Testis (tissue), 3 donors: Measurements from ENCODE around the gene MAP4K2. TPM values are rescaled to one million over a fixed set of nuclear protein-coding genes. Genes with fewer than 3 reads are reported as not detected.

Source experiments
- DNase-seq: peaks from one replicate; pipeline ENCODE4 v3.0.0-alpha.2; 2019
- H3K27ac ChIP-seq, 2 donors: fragments of 200-600 bp; sonication (generic); one replicate each; pipeline ENCODE4 v1.5.1; 2019
- H3K27me3 ChIP-seq: fragments of 200-600 bp; sonication (generic); one replicate; pipeline ENCODE4 v1.5.1; 2019
- H3K36me3 ChIP-seq: fragments of 200-600 bp; sonication (generic); one replicate; pipeline ENCODE4 v1.5.1; 2017; ENCODE audit warnings: low read depth; ENCODE audit errors: missing control alignments
- H3K4me1 ChIP-seq: fragments of 200-600 bp; sonication (generic); one replicate; pipeline ENCODE4 v1.5.1; 2019
- H3K4me3 ChIP-seq, 2 donors: fragments of 200-600 bp; sonication (generic); one replicate each; pipeline ENCODE4 v1.5.1; 2017 to 2019
- H3K9me3 ChIP-seq: fragments of 200-600 bp; sonication (generic); one replicate; pipeline ENCODE4 v1.5.1; 2017
- POLR2A ChIP-seq: fragments of 450-650 bp; IDR thresholded peaks from one replicate; pipeline ENCODE4 v1.6.1; 2017; ENCODE audit warnings: antibody characterized with exemption, mild to moderate bottlenecking, moderate library complexity
- WGBS, 2 donors: methylation state at CpG; one replicate each; pipeline ENCODE4 v1.1.5; 2018; 5-methylcytosine and 5-hydroxymethylcytosine counted together
- intact Hi-C: fragments of 100-400 bp; cut with DNase I; formaldehyde crosslinking; loops from one replicate; pipeline ENCODE4 v1.15.1; 2023; ENCODE audit warnings: low total_unique reads
- polyA plus RNA-seq: library from polyadenylated mRNA; stranded (reverse); fragments of 350-450 nt; fragmentation: Illumina TruSeq; extraction: RNeasy Lipid Tissue Mini Kit (QIAGEN cat#74804); gene quantifications from one replicate; pipeline ENCODE4 v1.2.3, GENCODE V29; 2014; ENCODE audit warnings: low read depth, low replicate concordance; ENCODE audit not compliant: insufficient read depth
- total RNA-seq, 2 donors: library from RNA; depleted of rRNA; stranded (reverse); fragments of >200 nt; gene quantifications; one replicate each; pipeline ENCODE4 v1.2.3, GENCODE V29; 2016
- TF ChIP-seq, protein P1 (sequence below), 3 experiments: fragments of 450-650 bp in 2 of 3; fragments of 200-600 bp in 1 of 3; sonication (generic) in 1 of 3; IDR thresholded peaks; one replicate each; pipeline ENCODE4 v1.5.1; 2016 to 2019; ENCODE audit warnings: antibody characterized with exemption in 3 of 3, mild to moderate bottlenecking in 2 of 3, moderate library complexity in 1 of 3

Gene MAP4K2
- total and polyA plus RNA-seq, 3 donors from 2014 or later, result 14.9 to 29.8 (median 27.7) TPM

DNA sequence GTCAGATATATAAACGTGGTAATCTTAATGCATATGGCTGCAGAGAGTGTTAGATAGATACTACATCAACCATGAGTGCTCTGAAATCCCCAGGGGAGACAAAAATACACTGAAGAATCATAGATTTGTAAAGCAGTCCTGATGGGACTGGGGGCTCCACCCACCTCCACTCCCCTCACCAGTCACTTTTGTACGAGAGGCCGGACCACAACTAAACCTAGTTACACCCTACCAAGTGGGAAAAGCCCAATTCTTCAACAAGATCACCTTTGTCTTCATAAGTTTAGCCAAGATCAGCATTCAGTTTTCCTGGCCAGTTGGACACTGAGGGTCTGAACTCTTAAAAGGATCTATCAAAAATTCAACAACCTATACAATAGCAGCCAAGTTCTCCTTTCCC, 26.1 kb downstream of the MAP4K2 start:
- H3K27ac ChIP-seq, result peak overlapping the region; percentile 47 to 100
- intact Hi-C loops, result no loop called here
- DNase-seq, result no peak
- TF ChIP-seq POLR2A, result no peak
- TF ChIP-seq, protein P1, sequence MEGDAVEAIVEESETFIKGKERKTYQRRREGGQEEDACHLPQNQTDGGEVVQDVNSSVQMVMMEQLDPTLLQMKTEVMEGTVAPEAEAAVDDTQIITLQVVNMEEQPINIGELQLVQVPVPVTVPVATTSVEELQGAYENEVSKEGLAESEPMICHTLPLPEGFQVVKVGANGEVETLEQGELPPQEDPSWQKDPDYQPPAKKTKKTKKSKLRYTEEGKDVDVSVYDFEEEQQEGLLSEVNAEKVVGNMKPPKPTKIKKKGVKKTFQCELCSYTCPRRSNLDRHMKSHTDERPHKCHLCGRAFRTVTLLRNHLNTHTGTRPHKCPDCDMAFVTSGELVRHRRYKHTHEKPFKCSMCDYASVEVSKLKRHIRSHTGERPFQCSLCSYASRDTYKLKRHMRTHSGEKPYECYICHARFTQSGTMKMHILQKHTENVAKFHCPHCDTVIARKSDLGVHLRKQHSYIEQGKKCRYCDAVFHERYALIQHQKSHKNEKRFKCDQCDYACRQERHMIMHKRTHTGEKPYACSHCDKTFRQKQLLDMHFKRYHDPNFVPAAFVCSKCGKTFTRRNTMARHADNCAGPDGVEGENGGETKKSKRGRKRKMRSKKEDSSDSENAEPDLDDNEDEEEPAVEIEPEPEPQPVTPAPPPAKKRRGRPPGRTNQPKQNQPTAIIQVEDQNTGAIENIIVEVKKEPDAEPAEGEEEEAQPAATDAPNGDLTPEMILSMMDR (IDR thresholded peaks at IDR 0.05), result no peak
- H3K36me3 ChIP-seq, result no peaks in the 10 kb centered on the region
- H3K4me3 ChIP-seq, result peak overlapping the region; percentile 75 to 99
- 6 to 7% methylated on average over 3 of the region's 3 CpGs for WGBS, 2 donors
- H3K4me1 ChIP-seq, result peaks cover 49% of the 10 kb centered on the region
- no peaks in the 10 kb centered on the region for H3K27me3 ChIP-seq
- H3K9me3 ChIP-seq, result no peaks in the 10 kb centered on the region

DNA sequence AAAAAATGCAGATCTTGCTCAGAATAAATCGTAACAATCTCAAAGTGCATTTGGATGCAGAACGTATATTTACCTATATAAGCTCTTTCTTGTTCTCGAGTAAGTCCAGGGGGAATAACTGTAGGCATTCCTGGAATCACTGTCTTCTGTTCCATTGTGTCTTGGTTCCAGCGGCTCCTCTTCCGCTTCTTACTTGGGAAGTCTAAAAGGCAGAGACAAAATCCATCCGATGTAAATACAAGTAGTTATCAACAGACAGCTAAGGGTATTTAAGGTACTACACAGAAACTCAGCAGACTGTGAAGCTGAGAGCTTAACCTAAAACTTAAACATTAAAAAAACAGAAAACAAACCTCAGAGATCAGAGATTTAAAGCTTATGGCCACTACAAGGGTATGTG, 26.6 kb downstream of the MAP4K2 start:
- Histone ChIP-seq H3K9me3 (no peaks in the 10 kb centered on the region), H3K4me3 (peak overlapping the region in 1 of 2 donors; percentile 75), H3K27me3 (no peaks in the 10 kb centered on the region), H3K4me1 (peaks cover 49% of the 10 kb centered on the region), H3K36me3 (no peaks in the 10 kb centered on the region), H3K27ac (no peak overlapping the region)
- intact Hi-C loops, result no loop called here
- no peak for TF ChIP-seq POLR2A
- TF ChIP-seq, protein P1 (IDR thresholded peaks at IDR 0.05), result no peak
- WGBS, 2 donors, result 37 to 40% methylated on average over 6 of the region's 6 CpGs
- no peak for DNase-seq

DNA sequence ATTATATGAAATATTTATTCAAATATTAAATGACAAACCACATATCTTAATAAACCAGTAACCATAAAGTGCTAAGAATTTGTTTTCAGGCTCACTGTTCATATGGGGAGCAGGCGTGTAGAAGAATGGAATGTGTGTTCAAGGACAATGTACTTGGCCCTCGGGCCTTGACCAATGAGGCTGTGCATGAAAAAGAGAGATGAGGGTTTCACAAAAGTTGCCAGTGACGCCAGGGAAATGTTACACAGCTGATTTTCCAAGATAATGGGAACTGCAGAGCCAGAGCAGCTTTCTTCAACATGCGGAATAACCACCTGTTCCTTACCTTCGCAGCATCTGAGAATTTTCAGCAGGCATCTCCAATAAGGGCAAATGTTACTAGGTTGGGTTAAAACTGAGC, 28.9 kb downstream of the MAP4K2 start:
- no peaks in the 10 kb centered on the region for H3K27me3 ChIP-seq
- TF ChIP-seq POLR2A, result no peak
- TF ChIP-seq, protein P1 (IDR thresholded peaks at IDR 0.05), result no peak
- no peak overlapping the region for H3K4me3 ChIP-seq
- no peaks in the 10 kb centered on the region for H3K36me3 ChIP-seq
- DNase-seq, result peak; percentile 72
- no peak overlapping the region for H3K27ac ChIP-seq
- 36 to 63% methylated on average over 5 of the region's 5 CpGs for WGBS, 2 donors
- intact Hi-C loops, result no loop called here
- no peaks in the 10 kb centered on the region for H3K9me3 ChIP-seq
- H3K4me1 ChIP-seq, result peaks cover 44% of the 10 kb centered on the region

DNA sequence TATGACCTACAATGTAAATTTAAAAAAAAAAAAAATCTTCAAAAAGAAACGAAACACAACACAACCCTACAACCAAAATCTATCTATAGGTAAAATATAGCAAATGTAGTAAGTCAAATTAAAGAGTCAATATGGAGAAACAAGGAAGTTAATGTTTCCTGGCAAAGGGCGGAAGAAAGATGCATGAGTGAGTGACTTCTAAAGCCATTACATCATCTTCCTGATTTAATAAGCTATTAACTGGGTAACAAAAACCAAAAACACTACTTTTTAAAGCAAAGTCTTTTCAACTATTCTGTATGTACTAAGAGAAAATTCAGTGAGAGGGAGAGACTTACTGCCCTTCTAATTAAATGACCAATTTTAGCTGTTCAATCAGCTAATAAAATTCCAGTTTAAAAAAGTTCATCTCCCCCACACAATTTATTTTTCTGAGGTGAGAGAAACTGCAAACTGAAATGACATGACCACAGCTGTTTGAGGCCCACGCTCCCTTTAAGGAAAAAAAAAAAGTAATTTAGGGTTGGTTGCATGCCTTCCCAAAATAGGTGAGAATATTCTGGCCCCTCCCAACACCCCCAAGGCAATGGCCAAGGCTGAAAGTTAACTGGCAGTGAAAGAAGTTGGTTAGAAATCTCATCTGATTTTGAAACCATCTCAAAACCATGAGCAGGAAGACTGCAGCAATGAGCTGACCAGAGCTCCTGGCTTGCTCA, 30.6 kb downstream of the MAP4K2 start:
- Histone ChIP-seq H3K4me3 (no peak overlapping the region), H3K4me1 (peaks cover 46% of the 10 kb centered on the region), H3K27ac (peak overlapping the region in 1 of 2 donors; percentile 46), H3K36me3 (no peaks in the 10 kb centered on the region), H3K27me3 (no peaks in the 10 kb centered on the region), H3K9me3 (no peaks in the 10 kb centered on the region)
- intact Hi-C loops, result no loop called here
- WGBS, 2 donors, result 72% methylated on average over 3 of the region's 3 CpGs
- no peak for DNase-seq
- no peak for TF ChIP-seq POLR2A
- TF ChIP-seq, protein P1 (IDR thresholded peaks at IDR 0.05), result no peak

DNA sequence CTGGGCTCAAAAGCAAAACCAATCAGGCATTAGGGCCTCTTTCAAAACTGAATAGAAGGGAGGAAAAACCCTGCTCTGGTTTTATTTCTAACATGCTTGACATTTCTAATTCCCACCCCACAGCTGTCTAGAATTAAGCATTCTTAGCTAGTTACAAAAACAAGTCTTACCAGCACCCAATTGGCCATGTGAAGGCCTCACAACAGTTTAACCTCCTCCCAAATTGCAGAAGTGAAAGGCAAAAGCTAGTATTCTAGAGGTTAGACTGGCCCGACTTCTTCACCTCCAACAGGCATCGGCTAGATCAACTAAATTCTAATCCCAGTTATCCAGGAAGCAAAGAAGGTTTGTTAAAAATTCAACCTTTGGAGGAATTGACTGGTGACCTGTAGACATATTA, 31.2 kb downstream of the MAP4K2 start:
- WGBS, 2 donors, result 85 to 91% methylated on average over 2 of the region's 2 CpGs
- intact Hi-C loops, result no loop called here
- H3K4me3 ChIP-seq, result no peak overlapping the region
- TF ChIP-seq POLR2A, result no peak
- TF ChIP-seq, protein P1 (IDR thresholded peaks at IDR 0.05), result no peak
- no peak for DNase-seq
- H3K36me3 ChIP-seq, result no peaks in the 10 kb centered on the region
- peaks cover 49% of the 10 kb centered on the region for H3K4me1 ChIP-seq
- H3K27me3 ChIP-seq, result no peaks in the 10 kb centered on the region
- peak overlapping the region in 1 of 2 donors; percentile 46 for H3K27ac ChIP-seq
- H3K9me3 ChIP-seq, result no peaks in the 10 kb centered on the region
